Uterus (tissue), 4 donors: ENCODE measurements around the gene IRGQ. TPM values are rescaled to one million over a fixed set of nuclear protein-coding genes. Genes with fewer than 3 reads are reported as not detected.
"Not testable (repeated sequence)": the region's sequence is repeated elsewhere in the genome, so short reads cannot be mapped to it uniquely, and the experiment has no call there.

Source experiments
- DNase-seq, 2 donors: peaks; one replicate each; pipeline ENCODE4 v3.0.0-alpha.2; 2019 to 2020
- H3K27ac ChIP-seq, 2 donors: fragments of 200-600 bp; sonication (generic); 1 replicate in 1 of 2; 2 replicates in 1 of 2; pipeline ENCODE4 v1.5.1; 2016 to 2018
- H3K27me3 ChIP-seq, 2 donors: fragments of 200-600 bp; sonication (generic); one replicate each; pipeline ENCODE4 v1.5.1; 2018 to 2019; ENCODE audit warnings: control low read depth in 1 of 2
- H3K36me3 ChIP-seq, 2 donors: fragments of 200-600 bp; sonication (generic); one replicate each; pipeline ENCODE4 v1.5.1; 2019; ENCODE audit warnings: control low read depth in 1 of 2
- H3K4me1 ChIP-seq, 2 donors: fragments of 200-600 bp; sonication (generic); one replicate each; pipeline ENCODE4 v1.5.1; 2018 to 2019; ENCODE audit warnings: control low read depth in 1 of 2
- H3K4me3 ChIP-seq, 2 donors: fragments of 200-600 bp; sonication (generic); 1 replicate in 1 of 2; 2 replicates in 1 of 2; pipeline ENCODE4 v1.5.1; 2018 to 2019; ENCODE audit warnings: mild to moderate bottlenecking in 1 of 2
- H3K9me3 ChIP-seq, 2 donors: fragments of 200-600 bp; sonication (generic); one replicate each; pipeline ENCODE4 v1.5.1; 2019; ENCODE audit warnings: control low read depth in 1 of 2
- POLR2A ChIP-seq, 2 donors: fragments of 450-650 bp; IDR thresholded peaks; one replicate each; pipeline ENCODE4 v1.6.1; 2016; ENCODE audit warnings: antibody characterized with exemption in 2 of 2, mild to moderate bottlenecking in 1 of 2, moderate library complexity in 1 of 2
- intact Hi-C: fragments of 100-400 bp; cut with DNase I; formaldehyde crosslinking; loops from one replicate; pipeline ENCODE4 v1.15.1; 2023; ENCODE audit warnings: low total_unique reads
- total RNA-seq, 4 donors: library from RNA; depleted of rRNA in 3 of 4; stranded (reverse); fragments of >200 nt in 3 of 4; gene quantifications; one replicate each; pipeline versions ENCODE4 v1.1.0 to v1.2.4, GENCODE V29; 2014 to 2023
- TF ChIP-seq, protein P1 (sequence below), 4 experiments: fragments of 200-600 bp in 2 of 4; fragments of 450-650 bp in 2 of 4; sonication (generic) in 2 of 4; IDR thresholded peaks; one replicate each; pipeline ENCODE4 v1.5.1; 2016 to 2019; ENCODE audit warnings: antibody characterized with exemption in 4 of 4, mild to moderate bottlenecking in 2 of 4, moderate library complexity in 1 of 4
- donor health status: DM: yes; HTN: yes; CAD: no.

IRGQ gene
- total RNA-seq, 4 donors from 2014 or later, result 4.1 to 31.0 (median 17.2) TPM

DNA sequence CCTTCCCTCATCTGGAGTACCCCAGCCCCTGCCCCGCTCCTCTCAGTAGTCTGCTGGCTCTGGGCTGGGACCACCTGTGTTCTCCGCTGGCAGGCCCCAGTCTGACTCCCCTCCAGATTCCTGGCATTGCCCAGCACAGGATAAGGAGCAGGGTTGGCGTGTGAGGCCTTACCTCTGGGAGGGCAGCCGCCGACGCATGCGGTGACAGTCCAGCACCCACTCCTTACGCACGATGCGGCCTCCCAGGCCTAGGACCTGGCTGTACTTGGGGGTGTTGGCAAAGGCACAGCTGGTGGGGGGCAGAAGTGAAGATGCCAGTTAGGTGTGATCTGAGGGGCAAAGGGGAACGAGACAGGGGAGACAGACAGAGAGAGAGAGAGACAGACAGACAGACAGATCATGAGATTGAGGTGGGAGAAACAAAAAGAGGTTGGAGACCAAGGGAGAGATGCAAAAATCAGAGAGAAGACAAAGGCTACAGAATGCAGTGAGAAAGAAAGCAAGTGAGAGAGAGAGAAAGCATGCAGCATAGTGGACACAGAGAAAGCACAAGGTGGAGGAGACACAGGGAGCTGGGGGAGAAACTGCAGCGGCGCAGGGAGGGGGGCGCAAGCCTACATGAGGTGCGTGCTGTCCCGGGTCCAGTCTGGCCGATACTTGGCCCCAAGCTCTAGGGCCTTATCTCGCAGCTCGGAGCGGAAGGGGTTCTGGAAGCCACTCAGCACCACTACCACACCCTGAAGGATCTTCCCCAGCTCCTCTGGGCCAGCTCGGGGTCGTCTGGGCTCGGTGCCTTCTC, 44.3 kb downstream of the IRGQ start:
- Histone ChIP-seq H3K36me3 (no peaks in the 10 kb centered on the region), H3K4me3 (no peak overlapping the region), H3K9me3 (no peaks in the 10 kb centered on the region), H3K27me3 (no peaks in the 10 kb centered on the region), H3K27ac (no peak overlapping the region), H3K4me1 (no peaks in the 10 kb centered on the region)
- TF ChIP-seq, protein P1, sequence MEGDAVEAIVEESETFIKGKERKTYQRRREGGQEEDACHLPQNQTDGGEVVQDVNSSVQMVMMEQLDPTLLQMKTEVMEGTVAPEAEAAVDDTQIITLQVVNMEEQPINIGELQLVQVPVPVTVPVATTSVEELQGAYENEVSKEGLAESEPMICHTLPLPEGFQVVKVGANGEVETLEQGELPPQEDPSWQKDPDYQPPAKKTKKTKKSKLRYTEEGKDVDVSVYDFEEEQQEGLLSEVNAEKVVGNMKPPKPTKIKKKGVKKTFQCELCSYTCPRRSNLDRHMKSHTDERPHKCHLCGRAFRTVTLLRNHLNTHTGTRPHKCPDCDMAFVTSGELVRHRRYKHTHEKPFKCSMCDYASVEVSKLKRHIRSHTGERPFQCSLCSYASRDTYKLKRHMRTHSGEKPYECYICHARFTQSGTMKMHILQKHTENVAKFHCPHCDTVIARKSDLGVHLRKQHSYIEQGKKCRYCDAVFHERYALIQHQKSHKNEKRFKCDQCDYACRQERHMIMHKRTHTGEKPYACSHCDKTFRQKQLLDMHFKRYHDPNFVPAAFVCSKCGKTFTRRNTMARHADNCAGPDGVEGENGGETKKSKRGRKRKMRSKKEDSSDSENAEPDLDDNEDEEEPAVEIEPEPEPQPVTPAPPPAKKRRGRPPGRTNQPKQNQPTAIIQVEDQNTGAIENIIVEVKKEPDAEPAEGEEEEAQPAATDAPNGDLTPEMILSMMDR (IDR thresholded peaks at IDR 0.05), result no peak
- no peak for TF ChIP-seq POLR2A (IDR thresholded peaks at IDR 0.05)
- no peak for DNase-seq
- intact Hi-C loops, result no loop called here

DNA sequence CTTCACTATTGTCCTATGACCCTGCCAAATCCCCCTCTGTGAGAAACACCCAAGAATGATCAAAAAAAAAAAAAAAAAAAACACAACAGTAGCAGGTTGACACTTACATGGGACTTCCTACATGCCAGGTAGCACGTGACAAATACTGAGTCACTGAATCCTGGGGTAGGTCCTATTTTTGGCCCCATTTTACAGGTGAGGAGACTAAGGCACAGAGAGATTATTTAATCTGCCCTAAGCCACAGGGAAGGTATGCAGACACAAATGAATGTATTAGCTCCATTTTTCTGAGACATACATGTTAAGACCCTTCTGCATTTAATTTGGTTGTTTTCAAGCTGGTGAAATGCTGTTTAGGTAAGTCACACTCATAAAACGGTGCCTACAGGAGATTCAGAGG, 47.2 kb downstream of the IRGQ start:
- no peak overlapping the region for H3K27ac ChIP-seq
- H3K9me3 ChIP-seq, result no peaks in the 10 kb centered on the region
- TF ChIP-seq, protein P1 (IDR thresholded peaks at IDR 0.05), result no peak
- TF ChIP-seq POLR2A (IDR thresholded peaks at IDR 0.05), result no peak
- H3K4me3 ChIP-seq, result no peak overlapping the region
- H3K27me3 ChIP-seq, result no peaks in the 10 kb centered on the region
- intact Hi-C loops, result no loop called here
- H3K4me1 ChIP-seq, result no peaks in the 10 kb centered on the region
- DNase-seq, result no peak
- no peaks in the 10 kb centered on the region for H3K36me3 ChIP-seq

DNA sequence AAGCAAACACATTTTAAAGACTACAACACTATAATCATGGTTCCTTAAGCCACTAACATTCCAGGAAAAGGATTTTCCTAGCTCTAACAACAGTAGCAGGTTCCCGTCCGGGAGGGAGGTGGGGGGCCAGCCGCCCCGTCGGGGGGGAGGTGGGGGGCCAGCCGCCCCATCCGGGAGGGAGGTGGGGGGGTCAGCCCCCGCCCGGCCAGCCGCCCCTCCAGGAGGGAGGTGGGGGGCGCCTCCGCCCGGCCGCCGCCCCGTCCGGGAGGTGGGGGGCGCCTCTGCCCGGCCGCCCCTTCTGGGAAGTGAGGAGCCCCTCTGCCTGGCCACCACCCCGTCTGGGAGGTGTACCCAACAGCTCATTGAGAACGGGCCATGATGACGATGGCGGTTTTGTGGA, 48.0 kb downstream of the IRGQ start:
- intact Hi-C loops, DNase-seq, H3K9me3 ChIP-seq, H3K27ac ChIP-seq, H3K4me1 ChIP-seq, H3K27me3 ChIP-seq, H3K4me3 ChIP-seq, H3K36me3 ChIP-seq: not testable (repeated sequence)

DNA sequence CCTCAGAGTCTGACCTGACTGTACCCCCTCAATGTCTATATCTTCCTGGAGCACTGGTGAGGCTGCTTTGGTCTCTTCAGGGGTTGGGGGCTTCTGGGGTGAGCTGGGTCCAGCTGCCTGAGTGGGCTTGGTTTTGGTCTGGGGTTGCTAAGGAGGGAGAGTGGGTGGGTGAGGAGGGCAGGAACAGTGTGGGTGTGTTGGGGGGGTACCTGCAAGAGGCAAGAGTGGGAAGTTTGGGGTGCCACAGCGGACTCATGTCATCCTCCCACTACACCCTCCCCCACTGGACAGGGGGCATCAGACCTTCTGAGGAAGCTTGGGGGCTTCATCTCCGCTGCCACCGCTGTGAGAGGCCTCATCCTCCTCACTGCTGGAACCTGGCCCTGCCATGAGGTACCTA, 49.4 kb downstream of the IRGQ start:
- Histone ChIP-seq H3K27me3 (no peaks in the 10 kb centered on the region), H3K4me1 (no peaks in the 10 kb centered on the region), H3K36me3 (no peaks in the 10 kb centered on the region), H3K27ac (no peak overlapping the region), H3K9me3 (no peaks in the 10 kb centered on the region), H3K4me3 (no peak overlapping the region)
- TF ChIP-seq POLR2A (IDR thresholded peaks at IDR 0.05), result no peak
- TF ChIP-seq, protein P1 (IDR thresholded peaks at IDR 0.05), result no peak
- intact Hi-C loops, result no loop called here
- no peak for DNase-seq

DNA sequence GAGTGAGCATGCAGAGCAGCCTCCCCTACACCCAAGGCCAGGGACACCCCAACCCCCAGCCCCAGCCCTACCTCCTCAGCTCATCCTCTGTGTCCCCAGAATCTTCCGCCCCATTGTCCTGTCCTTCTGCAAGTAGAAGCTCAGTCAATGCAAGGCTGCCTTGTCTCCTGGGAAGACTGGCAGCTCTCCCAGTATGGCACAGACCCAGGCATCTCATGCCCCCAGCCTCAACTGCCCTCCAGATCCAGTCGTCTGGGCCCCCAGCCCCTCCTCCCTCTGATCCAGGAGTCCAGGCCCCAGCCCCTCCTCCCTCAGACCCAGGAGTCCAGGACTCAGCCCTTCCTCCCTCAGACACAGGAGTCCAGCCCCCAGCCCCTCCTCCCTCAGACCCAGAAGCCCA, 50.0 kb downstream of the IRGQ start:
- H3K27ac ChIP-seq, result no peak overlapping the region
- no peak for DNase-seq
- TF ChIP-seq POLR2A (IDR thresholded peaks at IDR 0.05), result no peak
- TF ChIP-seq, protein P1 (IDR thresholded peaks at IDR 0.05), result no peak
- H3K27me3 ChIP-seq, result no peaks in the 10 kb centered on the region
- no peak overlapping the region for H3K4me3 ChIP-seq
- H3K4me1 ChIP-seq, result no peaks in the 10 kb centered on the region
- intact Hi-C loops, result no loop called here
- no peaks in the 10 kb centered on the region for H3K36me3 ChIP-seq
- H3K9me3 ChIP-seq, result no peaks in the 10 kb centered on the region
